B cell (primary cell): Measurements from ENCODE around the gene ZC2HC1B. TPM values are rescaled to one million over a fixed set of nuclear protein-coding genes. Genes with fewer than 3 reads are reported as not detected.

ENCODE experiments used
- ATAC-seq: fragments of 200-7000 bp; cut with Tn5 transposase; one replicate; pipeline ENCODE4 v1.10.0; 2021; ENCODE audit warnings: low read depth, mild to moderate bottlenecking, moderate number of reproducible peaks, moderate library complexity
- CTCF ChIA-PET: fragments of 350-600 bp; sonication (Branson Sonifier 250); formaldehyde crosslinking; loops from one replicate; lab custom pipeline; 2021; ENCODE audit warnings: antibody characterized with exemption, inconsistent platforms; lab: Charles Lee
- POLR2A ChIA-PET: fragments of 350-600 bp; sonication (Branson Sonifier 250); formaldehyde crosslinking; loops from one replicate; lab custom pipeline; 2021; ENCODE audit warnings: antibody characterized with exemption; lab: Charles Lee
- DNase-seq: peaks from one replicate; pipeline ENCODE4 v3.0.0; 2013
- H2AFZ ChIP-seq: 2 replicates; pipeline ENCODE4 v1.6.1; 2012; ENCODE audit warnings: mild to moderate bottlenecking, low read depth, low read length; ENCODE audit not compliant: insufficient read depth, poor library complexity, severe bottlenecking
- H3K27ac ChIP-seq, 2 donors: 1 replicate in 1 of 2; 2 replicates in 1 of 2; pipeline ENCODE4 v1.5.1; 2012 to 2013; ENCODE audit warnings: low read length in 2 of 2, mild to moderate bottlenecking in 2 of 2, moderate library complexity in 1 of 2
- H3K27me3 ChIP-seq, 4 experiments: fragments of 200-600 bp in 1 of 4; sonication (generic) in 1 of 4; replicated peaks in 1 of 4; 1 replicate in 2 of 4; 2 replicates in 2 of 4; pipeline versions ENCODE4 v1.6.1 to v1.7.0; 2013 to 2016; ENCODE audit warnings: low read length in 3 of 4, mild to moderate bottlenecking in 2 of 4, mixed read lengths in 1 of 4, moderate library complexity in 1 of 4; ENCODE audit not compliant: insufficient read depth in 4 of 4, control insufficient read depth in 3 of 4; ENCODE audit errors: control extremely low read depth in 1 of 4
- H3K36me3 ChIP-seq, 2 experiments: replicated peaks in 1 of 2; 1 replicate in 1 of 2; 2 replicates in 1 of 2; pipeline versions ENCODE4 v1.6.1 to v1.7.1; 2013; ENCODE audit warnings: low read length in 1 of 2; ENCODE audit not compliant: insufficient read depth in 2 of 2, control insufficient read depth in 1 of 2; ENCODE audit errors: control extremely low read depth in 1 of 2, extremely low read depth in 1 of 2
- H3K4me1 ChIP-seq, 2 donors: fragments of 200-600 bp in 1 of 2; sonication (generic) in 1 of 2; 1 replicate in 1 of 2; 2 replicates in 1 of 2; pipeline versions ENCODE4 v1.5.1 to v1.6.1; 2013 to 2017; ENCODE audit warnings: low read length in 2 of 2; ENCODE audit not compliant: control insufficient read depth in 2 of 2, insufficient read depth in 2 of 2
- H3K4me2 ChIP-seq: replicated peaks from 2 replicates; pipeline ENCODE3; 2012; ENCODE audit warnings: mild to moderate bottlenecking, low read depth, low read length; ENCODE audit not compliant: poor library complexity, severe bottlenecking
- H3K4me3 ChIP-seq, 5 experiments: fragments of 200-600 bp in 1 of 5; sonication (generic) in 1 of 5; 1 replicate in 3 of 5; 2 replicates in 2 of 5; pipeline versions ENCODE4 v1.5.1 to v1.7.0; 2011 to 2016; ENCODE audit warnings: low read length in 4 of 5, mild to moderate bottlenecking in 4 of 5, low read depth in 2 of 5, control low read depth in 1 of 5, moderate library complexity in 1 of 5; ENCODE audit not compliant: insufficient read depth in 1 of 5; ENCODE audit errors: control extremely low read depth in 1 of 5, extremely low read depth in 1 of 5
- H3K79me2 ChIP-seq: fragments of 200-600 bp; sonication (generic); one replicate; pipeline ENCODE4 v1.6.0; 2016; ENCODE audit warnings: low read length; ENCODE audit not compliant: control insufficient read depth, insufficient read depth
- H3K9ac ChIP-seq: fragments of 200-600 bp; sonication (generic); 2 replicates; pipeline ENCODE4 v1.6.1; 2017; ENCODE audit warnings: mild to moderate bottlenecking, low read length, moderate library complexity
- H3K9me3 ChIP-seq, 3 donors: one replicate each; pipeline versions ENCODE4 v1.6.1 to v1.7.1; 2013; ENCODE audit warnings: low read length in 2 of 3; ENCODE audit not compliant: control insufficient read depth in 2 of 3, insufficient read depth in 1 of 3; ENCODE audit errors: control extremely low read depth in 1 of 3
- H4K20me1 ChIP-seq: 2 replicates; pipeline ENCODE4 v1.6.0; 2012; ENCODE audit warnings: mild to moderate bottlenecking, low read length; ENCODE audit not compliant: insufficient read depth, control insufficient read depth, poor library complexity, severe bottlenecking
- H3K27ac Mint-ChIP-seq: one replicate; pipeline ENCODE4 v1.8.0; 2021; ENCODE audit warnings: mixed read lengths
- H3K27me3 Mint-ChIP-seq: one replicate; pipeline ENCODE4 v1.8.0; 2021; ENCODE audit warnings: mixed read lengths
- H3K4me1 Mint-ChIP-seq: one replicate; pipeline ENCODE4 v1.8.0; 2021; ENCODE audit warnings: mixed read lengths
- H3K4me3 Mint-ChIP-seq: one replicate; pipeline ENCODE4 v1.8.0; 2021; ENCODE audit warnings: mixed read lengths
- H3K9me3 Mint-ChIP-seq: one replicate; pipeline ENCODE4 v1.8.0; 2022; ENCODE audit warnings: mixed read lengths; ENCODE audit not compliant: insufficient read depth
- CTCF ChIP-seq: fragments of 200-600 bp; IDR thresholded peaks from one replicate; pipeline ENCODE4 v1.8.0; 2022; ENCODE audit warnings: antibody characterized with exemption, mild to moderate bottlenecking
- EZH2 ChIP-seq: IDR thresholded peaks from 2 replicates; pipeline ENCODE4 v1.6.1; 2012; ENCODE audit warnings: borderline replicate concordance, low read depth, mild to moderate bottlenecking, moderate library complexity, low read length; ENCODE audit not compliant: insufficient read depth, poor library complexity, severe bottlenecking
- WGBS: methylation state at CpG from one replicate; pipeline ENCODE4 v1.1.5; 2013; ENCODE audit warnings: missing lambda C conversion rate; ENCODE audit not compliant: insufficient coverage; 5-methylcytosine and 5-hydroxymethylcytosine counted together
- intact Hi-C: fragments of 100-400 bp; cut with micrococcal nuclease; formaldehyde crosslinking; loops from one replicate; pipeline ENCODE4 v1.10.0; 2022
- polyA plus RNA-seq: library from polyadenylated mRNA; depleted of rRNA; stranded (reverse); fragments of >200 nt; gene quantifications from 2 replicates; pipeline ENCODE4 v1.2.3, GENCODE V29; 2012
- total RNA-seq, 2 donors: library from RNA; stranded (reverse); fragments of 120-200 nt in 1 of 2; gene quantifications; 1 replicate in 1 of 2; 2 replicates in 1 of 2; pipeline versions ENCODE4 v1.2.3 to v1.2.4, GENCODE V29; 2013 to 2022

ZC2HC1B gene
- total and polyA plus RNA-seq, 2 donors (not counting 1 experiment from before 2014, with no cell fraction given): 0.51 to 0.84 TPM

DNA sequence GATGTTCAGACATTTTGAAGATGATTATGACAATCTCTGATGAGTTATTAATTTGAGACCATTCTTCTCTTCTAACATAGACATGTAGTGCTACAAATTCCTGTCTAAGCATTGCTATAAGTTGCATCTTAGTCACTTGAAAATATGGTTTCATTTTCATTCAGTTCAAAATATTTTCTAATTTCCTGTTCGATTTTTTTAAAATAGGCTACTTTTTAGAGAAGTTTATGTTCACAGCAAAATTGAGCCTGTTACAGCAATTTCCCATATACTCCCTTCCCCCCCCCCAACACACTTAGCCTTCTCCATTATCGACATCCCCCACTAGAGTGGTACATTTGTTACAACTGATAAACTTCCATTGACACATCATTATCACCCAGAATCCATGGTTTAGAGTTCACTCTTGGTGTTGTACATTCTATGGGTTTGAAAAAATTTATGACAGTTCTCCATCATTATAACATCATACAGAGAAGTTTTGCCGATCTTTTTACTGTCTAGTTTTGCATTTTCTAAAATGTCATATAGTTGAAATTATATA, 112.6 kb downstream of the ZC2HC1B start:
- Histone ChIP-seq H3K4me3 (no peak overlapping the region), H3K79me2 (no peaks in the 10 kb centered on the region), H3K9ac (no peak overlapping the region), H2AFZ (no peak overlapping the region), H3K27ac (no peak overlapping the region), H3K27me3 (no peaks in the 10 kb centered on the region), H3K4me2 (no peak overlapping the region), H3K36me3 (no peaks in the 10 kb centered on the region), H3K9me3 (peaks cover 0 to 1% (median 0%) of the 10 kb centered on the region in 3 donors), H4K20me1 (no peaks in the 10 kb centered on the region), H3K4me1 (peaks cover 0 to 3% of the 10 kb centered on the region in 2 donors)
- Mint-ChIP-seq H3K4me1 (peaks cover 3% of the 10 kb centered on the region), H3K9me3 (no peaks in the 10 kb centered on the region), H3K4me3 (no peak overlapping the region), H3K27me3 (no peaks in the 10 kb centered on the region), H3K27ac (no peak overlapping the region)
- intact Hi-C loops: no loop called here
- no peak for ATAC-seq
- no peak for DNase-seq
- CTCF ChIA-PET: no interaction called here
- no CpG with 5 or more reads among the region's 3 CpGs for WGBS
- TF ChIP-seq EZH2 (no peak), CTCF (no peak)
- POLR2A ChIA-PET: no interaction called here

DNA sequence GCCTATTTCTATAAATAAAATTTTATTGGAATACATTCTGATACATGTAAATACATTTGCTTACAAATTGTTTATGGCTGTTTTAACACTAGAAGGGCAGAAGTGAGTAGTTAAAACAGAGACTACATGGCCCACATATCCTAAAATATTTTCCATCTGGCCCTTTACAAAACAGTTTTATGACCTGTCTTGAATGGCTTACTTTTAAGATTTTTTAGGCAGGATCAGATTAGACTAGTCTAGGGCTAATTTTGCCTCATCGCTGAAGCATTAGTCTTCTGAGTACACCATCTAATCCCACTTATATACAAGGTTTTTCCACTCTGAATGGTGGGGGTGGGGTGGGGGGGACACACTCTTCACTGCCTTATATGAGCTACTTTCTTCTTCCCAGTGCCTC, 116.6 kb downstream of the ZC2HC1B start:
- Histone ChIP-seq H3K79me2 (no peaks in the 10 kb centered on the region), H4K20me1 (no peaks in the 10 kb centered on the region), H3K4me2 (no peak overlapping the region), H3K27me3 (no peaks in the 10 kb centered on the region), H3K4me1 (peaks cover 0 to 3% of the 10 kb centered on the region in 2 donors), H3K9ac (no peak overlapping the region), H3K27ac (no peak overlapping the region), H3K4me3 (no peak overlapping the region), H2AFZ (no peak overlapping the region), H3K9me3 (peaks cover 0 to 1% (median 0%) of the 10 kb centered on the region in 3 donors), H3K36me3 (no peaks in the 10 kb centered on the region)
- intact Hi-C loops: no loop called here
- CTCF ChIA-PET: interaction anchor here (1.1 kb wide), 1 partner anchor 41 kb away, joined by 3 read pairs; no protein-coding TSS in a partner anchor
- TF ChIP-seq CTCF (no peak), EZH2 (no peak)
- no peaks in the 10 kb centered on the region for H3K9me3 Mint-ChIP-seq
- H3K27me3 Mint-ChIP-seq: no peaks in the 10 kb centered on the region
- no peak overlapping the region for H3K4me3 Mint-ChIP-seq
- DNase-seq (no peak), ATAC-seq (no peak)
- POLR2A ChIA-PET: no interaction called here
- no CpG with 5 or more reads among the region's 1 CpG for WGBS
- H3K4me1 Mint-ChIP-seq: peaks cover 3% of the 10 kb centered on the region
- no peak overlapping the region for H3K27ac Mint-ChIP-seq
